Measurements from ENCODE around the gene CALB2.

GRCh38 chr16:71408536-71408935 lies 50.0 kb downstream of the CALB2 start:
- no peak for TF ChIP-seq CTCF (optimal IDR thresholded peaks at IDR 0.05 in 1 of 3, IDR thresholded peaks at IDR 0.05 in 1 of 3, conservative IDR thresholded peaks at IDR 0.05 in 1 of 3; ENCODE audit: extremely low read depth in 1 of 3, insufficient read depth in 2 of 3, low read length in 3 of 3)
- TF ChIP-seq EZH2 (IDR thresholded peaks at IDR 0.05; ENCODE audit: low read length): no peak
